Effector memory CD8-positive, alpha-beta T cell (primary cell): Measurements from ENCODE around the gene KLHDC7A.

Source experiments
- ATAC-seq: fragments of 150-1000 bp; cut with Tn5 transposase; replicated peaks from 2 replicates; pipeline ENCODE4 v1.10.0; 2021; ENCODE audit warnings: mild to moderate bottlenecking, moderate library complexity
- DNase-seq, 3 experiments: peaks; one replicate each; pipeline ENCODE4 v3.0.0; 2021
- H3K27ac Mint-ChIP-seq, 2 donors: one replicate each; pipeline ENCODE4 v1.8.0; 2022; ENCODE audit warnings: mild to moderate bottlenecking in 2 of 2, mixed read lengths in 2 of 2, moderate library complexity in 2 of 2
- H3K27me3 Mint-ChIP-seq, 2 donors: one replicate each; pipeline ENCODE4 v1.8.0; 2022; ENCODE audit warnings: mixed read lengths in 2 of 2
- H3K36me3 Mint-ChIP-seq: one replicate; pipeline ENCODE4 v1.8.0; 2022; ENCODE audit warnings: mild to moderate bottlenecking, moderate library complexity, mixed read lengths; ENCODE audit not compliant: insufficient read depth
- H3K4me1 Mint-ChIP-seq, 2 donors: one replicate each; pipeline ENCODE4 v1.8.0; 2022; ENCODE audit warnings: low read depth in 2 of 2, mixed read lengths in 2 of 2
- H3K4me3 Mint-ChIP-seq, 2 donors: one replicate each; pipeline ENCODE4 v1.8.0; 2022; ENCODE audit warnings: mild to moderate bottlenecking in 2 of 2, mixed read lengths in 2 of 2, moderate library complexity in 2 of 2
- H3K9me3 Mint-ChIP-seq, 2 donors: one replicate each; pipeline ENCODE4 v1.8.0; 2022; ENCODE audit warnings: mixed read lengths in 2 of 2

Gene KLHDC7A

DNA sequence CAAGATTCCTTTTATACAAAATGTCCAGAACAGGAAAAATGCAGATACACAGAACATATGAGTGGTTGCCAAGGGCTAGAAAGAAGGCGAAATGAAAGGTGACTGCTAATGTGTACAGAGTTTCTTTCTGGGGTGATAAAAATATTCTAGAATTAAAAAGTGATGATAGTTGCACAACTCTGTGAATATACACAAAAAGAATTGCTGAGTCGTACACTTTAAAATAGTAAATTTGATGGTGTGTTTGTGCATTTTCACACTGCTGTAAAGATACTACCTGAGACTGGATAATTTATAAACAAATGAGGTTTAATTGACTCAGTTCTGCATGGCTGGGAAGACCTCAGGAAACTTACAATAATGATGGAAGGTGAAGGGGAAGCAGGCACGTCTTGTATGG is 23.9 kb downstream of the KLHDC7A start:
- ATAC-seq, result no peak
- H3K36me3 Mint-ChIP-seq, result peaks cover 2% of the 10 kb centered on the region
- no peak overlapping the region for H3K4me3 Mint-ChIP-seq
- H3K9me3 Mint-ChIP-seq, result peaks cover 0 to 2% of the 10 kb centered on the region in 2 donors
- DNase-seq, result no peak
- no peak overlapping the region for H3K27ac Mint-ChIP-seq
- H3K27me3 Mint-ChIP-seq, result peaks cover 14 to 22% of the 10 kb centered on the region in 2 donors
- H3K4me1 Mint-ChIP-seq, result no peaks in the 10 kb centered on the region

DNA sequence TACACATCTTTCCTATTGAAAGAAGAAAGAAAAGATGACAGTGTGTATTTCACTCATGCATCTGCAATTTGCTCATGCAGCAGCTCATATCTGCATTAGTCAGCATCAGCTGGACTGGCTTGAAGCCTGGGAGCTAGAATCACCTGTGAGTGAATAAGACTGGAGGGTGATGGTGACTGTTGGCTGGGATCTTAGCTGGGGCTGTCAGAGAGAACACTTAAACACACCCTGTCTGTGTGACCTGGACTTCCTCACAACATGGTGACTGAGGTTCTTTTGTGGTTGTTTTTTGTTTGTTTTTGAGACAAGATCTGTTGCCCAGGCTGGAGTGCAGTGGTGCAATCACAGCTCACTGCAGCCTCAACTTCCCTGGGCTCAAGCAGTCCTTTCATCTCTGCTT is 24.9 kb downstream of the KLHDC7A start:
- ATAC-seq, result no peak
- H3K27me3 Mint-ChIP-seq, result peaks cover 3 to 12% of the 10 kb centered on the region in 2 donors
- no peak overlapping the region for H3K27ac Mint-ChIP-seq
- H3K36me3 Mint-ChIP-seq, result peaks cover 2% of the 10 kb centered on the region
- H3K4me3 Mint-ChIP-seq, result no peak overlapping the region
- H3K9me3 Mint-ChIP-seq, result peaks cover 0 to 2% of the 10 kb centered on the region in 2 donors
- H3K4me1 Mint-ChIP-seq, result no peaks in the 10 kb centered on the region
- DNase-seq, result no peak

DNA sequence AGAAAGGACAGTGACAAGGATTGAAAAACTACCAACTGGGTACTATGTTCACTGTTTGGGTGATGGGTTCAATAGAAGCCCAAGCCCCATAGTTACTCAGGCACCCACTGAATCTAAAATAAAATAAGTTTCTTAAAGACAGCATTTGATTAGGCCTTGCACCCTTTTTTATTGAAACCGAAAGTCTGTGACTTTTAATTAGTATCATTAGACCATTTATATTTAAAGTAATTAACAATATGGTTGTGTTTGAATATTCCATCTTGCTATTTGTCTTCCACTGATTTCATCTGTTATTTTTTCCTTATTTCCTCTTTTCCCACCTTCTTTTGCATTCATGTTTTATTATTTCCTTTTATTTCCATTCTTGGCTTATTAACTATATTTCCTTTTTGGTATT is 27.4 kb downstream of the KLHDC7A start:
- no peak for ATAC-seq
- H3K36me3 Mint-ChIP-seq, result peaks cover 2% of the 10 kb centered on the region

DNA sequence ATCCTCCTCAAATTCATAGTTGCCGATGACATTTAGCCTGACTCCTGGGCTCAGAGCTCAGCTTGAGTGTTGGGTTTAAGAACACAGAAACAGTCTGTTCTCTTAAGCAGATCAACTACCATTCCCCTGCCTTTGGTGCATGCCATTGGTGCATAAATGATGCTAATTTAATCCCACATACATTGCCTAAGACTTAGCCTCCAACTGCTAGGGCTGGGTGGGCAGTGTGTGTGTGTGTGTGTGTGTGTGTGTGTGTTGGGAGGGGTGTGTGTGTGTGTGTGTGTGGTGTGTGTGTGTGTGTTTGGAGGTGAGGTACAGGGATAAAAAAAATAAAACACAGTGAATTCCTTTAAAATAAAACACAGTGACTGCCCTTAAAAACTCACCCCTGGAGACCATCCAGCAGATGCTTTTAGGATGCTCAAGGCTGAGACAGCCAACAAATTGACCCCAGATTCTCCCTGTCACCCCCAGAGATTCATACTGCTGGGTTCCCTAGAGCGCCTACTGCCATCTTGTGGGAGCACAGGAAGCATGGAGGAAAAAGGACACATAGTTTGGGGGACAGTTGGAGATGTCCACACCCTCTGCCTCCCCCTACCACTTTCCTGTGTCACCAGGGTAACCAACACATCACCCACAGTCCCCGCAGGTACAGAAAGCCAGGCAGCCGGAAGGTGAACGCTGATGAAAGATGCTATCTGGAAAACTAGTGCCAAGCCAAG is 30.6 kb downstream of the KLHDC7A start:
- no peak for ATAC-seq
- no peaks in the 10 kb centered on the region for H3K36me3 Mint-ChIP-seq
- no peak for DNase-seq
- no peak overlapping the region for H3K27ac Mint-ChIP-seq
- H3K27me3 Mint-ChIP-seq, result peaks cover 17 to 18% of the 10 kb centered on the region in 2 donors
- H3K4me1 Mint-ChIP-seq, result no peaks in the 10 kb centered on the region
- H3K4me3 Mint-ChIP-seq, result no peak overlapping the region
- H3K9me3 Mint-ChIP-seq, result peaks cover 2 to 14% of the 10 kb centered on the region in 2 donors

More for the DNA sequence above, 27.4 kb downstream of the KLHDC7A start:
- no peak overlapping the region for H3K4me3 Mint-ChIP-seq
- H3K9me3 Mint-ChIP-seq, result peaks cover 2 to 6% of the 10 kb centered on the region in 2 donors
- peaks cover 7 to 17% of the 10 kb centered on the region in 2 donors for H3K27me3 Mint-ChIP-seq
- no peak for DNase-seq
- no peaks in the 10 kb centered on the region for H3K4me1 Mint-ChIP-seq
- H3K27ac Mint-ChIP-seq, result no peak overlapping the region

DNA sequence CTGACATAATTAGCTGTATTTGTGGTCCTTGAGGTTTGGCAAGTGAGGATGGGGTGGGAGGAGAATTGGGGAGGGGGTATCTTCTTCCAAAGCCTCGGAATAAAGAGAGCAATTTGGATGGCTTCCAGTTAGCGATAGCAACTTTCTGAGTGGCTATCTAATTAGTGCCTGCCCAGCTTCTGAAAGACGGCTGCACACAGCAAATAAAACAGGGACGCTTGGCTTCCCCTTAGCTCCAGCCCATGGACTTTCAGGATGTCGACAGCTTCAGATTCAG is 31.1 kb downstream of the KLHDC7A start:
- peaks cover 2 to 14% of the 10 kb centered on the region in 2 donors for H3K9me3 Mint-ChIP-seq
- peaks cover 17 to 18% of the 10 kb centered on the region in 2 donors for H3K27me3 Mint-ChIP-seq
- no peak for ATAC-seq
- no peaks in the 10 kb centered on the region for H3K4me1 Mint-ChIP-seq
- no peak overlapping the region for H3K4me3 Mint-ChIP-seq
- H3K27ac Mint-ChIP-seq, result no peak overlapping the region
- no peak for DNase-seq
- H3K36me3 Mint-ChIP-seq, result no peaks in the 10 kb centered on the region

DNA sequence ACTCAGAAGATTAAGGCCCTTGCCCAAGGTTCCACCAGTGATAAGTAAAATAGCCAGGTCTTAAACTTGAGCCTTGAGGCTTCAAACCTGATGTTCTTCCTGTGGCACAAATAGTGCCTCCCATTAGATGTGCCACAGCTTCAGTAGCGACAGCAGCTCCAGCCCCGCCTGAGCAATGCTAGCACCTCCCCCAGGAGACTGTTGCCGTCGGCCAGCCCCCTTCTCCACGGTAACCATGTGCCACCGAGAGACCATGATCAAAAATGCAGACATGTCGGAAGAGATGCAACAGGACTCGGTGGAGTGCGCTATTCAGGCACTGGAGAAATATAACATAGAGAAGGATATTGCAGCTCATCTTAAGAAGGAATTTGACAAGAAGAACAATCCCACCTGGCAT is 32.2 kb downstream of the KLHDC7A start:
- H3K4me1 Mint-ChIP-seq, result no peaks in the 10 kb centered on the region
- H3K4me3 Mint-ChIP-seq, result no peak overlapping the region
- peaks cover 17 to 18% of the 10 kb centered on the region in 2 donors for H3K27me3 Mint-ChIP-seq
- no peak overlapping the region for H3K27ac Mint-ChIP-seq
- ATAC-seq, result no peak
- H3K36me3 Mint-ChIP-seq, result no peaks in the 10 kb centered on the region
- DNase-seq, result no peak
- H3K9me3 Mint-ChIP-seq, result peaks cover 2 to 14% of the 10 kb centered on the region in 2 donors

DNA sequence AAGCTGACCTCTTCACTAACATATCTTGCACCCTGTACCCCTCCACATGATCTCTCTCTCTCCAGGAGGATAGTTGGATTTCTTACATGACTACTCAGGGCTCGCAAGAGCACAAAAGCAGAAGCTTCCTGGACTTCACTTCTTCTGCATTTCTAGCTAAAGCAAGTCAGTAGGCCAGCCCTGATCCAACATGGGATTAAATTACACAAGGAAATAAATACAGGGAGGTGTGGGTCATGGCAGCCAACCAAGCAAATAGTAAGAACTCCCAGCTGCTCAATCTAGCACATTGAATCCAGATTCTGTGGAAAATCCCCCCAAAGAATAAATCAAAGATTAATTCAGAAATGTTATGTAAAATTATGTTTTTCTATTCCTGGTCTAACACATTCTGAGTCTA is 33.3 kb downstream of the KLHDC7A start:
- DNase-seq, result no peak
- peaks cover 17 to 27% of the 10 kb centered on the region in 2 donors for H3K27me3 Mint-ChIP-seq
- H3K4me1 Mint-ChIP-seq, result no peaks in the 10 kb centered on the region
- no peak overlapping the region for H3K4me3 Mint-ChIP-seq
- ATAC-seq, result no peak
- peaks cover 2 to 14% of the 10 kb centered on the region in 2 donors for H3K9me3 Mint-ChIP-seq
- no peaks in the 10 kb centered on the region for H3K36me3 Mint-ChIP-seq
- H3K27ac Mint-ChIP-seq, result no peak overlapping the region

DNA sequence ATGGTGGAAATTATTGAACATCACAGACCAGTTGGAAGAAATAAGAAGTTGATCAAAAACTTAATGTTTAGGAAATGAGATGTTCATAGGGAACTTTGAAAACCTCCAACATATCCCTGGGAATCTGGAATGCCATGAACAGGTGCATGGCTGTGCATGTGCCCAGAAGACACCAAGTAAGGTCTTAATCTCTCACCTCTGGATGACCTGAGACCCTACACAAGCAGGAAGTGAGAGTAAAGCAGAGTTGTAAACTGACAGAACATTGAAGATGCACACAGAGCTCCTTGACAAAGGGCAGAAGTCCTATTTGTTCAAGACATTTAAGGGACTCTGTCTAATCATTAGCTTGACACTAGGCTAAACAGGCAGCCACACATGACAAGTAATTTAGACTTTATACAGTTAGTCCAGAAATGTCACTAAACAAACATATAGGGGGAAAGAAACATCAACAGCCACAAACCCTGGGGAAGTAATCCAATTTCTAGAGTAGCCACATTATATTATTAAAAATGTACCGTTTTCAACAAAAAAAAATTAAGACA is 34.5 kb downstream of the KLHDC7A start:
- no peaks in the 10 kb centered on the region for H3K36me3 Mint-ChIP-seq
- H3K27ac Mint-ChIP-seq, result no peak overlapping the region
- H3K4me1 Mint-ChIP-seq, result no peaks in the 10 kb centered on the region
- no peak for ATAC-seq
- H3K27me3 Mint-ChIP-seq, result peaks cover 17 to 34% of the 10 kb centered on the region in 2 donors
- peaks cover 2 to 14% of the 10 kb centered on the region in 2 donors for H3K9me3 Mint-ChIP-seq
- H3K4me3 Mint-ChIP-seq, result no peak overlapping the region
- DNase-seq, result no peak

DNA sequence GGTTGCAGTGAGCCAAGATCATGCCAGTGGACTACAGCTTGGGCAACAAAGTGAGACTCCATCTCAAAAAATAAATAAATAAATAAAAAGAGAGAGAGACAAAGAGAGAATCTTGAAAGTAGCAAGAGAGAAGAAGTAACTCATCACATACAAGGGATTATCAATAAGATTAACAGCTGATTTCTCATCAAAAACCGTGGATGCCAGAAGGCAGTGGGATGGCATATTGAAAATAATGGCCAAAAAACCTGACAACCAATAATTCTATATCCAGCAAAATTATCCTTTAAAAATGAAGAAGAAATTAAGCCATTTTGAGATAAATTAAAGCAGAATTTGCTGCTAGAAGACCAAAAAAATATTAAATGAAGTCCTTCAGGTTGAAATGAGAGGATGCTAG is 35.7 kb downstream of the KLHDC7A start:
- DNase-seq, result no peak
- ATAC-seq, result no peak
- peaks cover 2 to 14% of the 10 kb centered on the region in 2 donors for H3K9me3 Mint-ChIP-seq
- no peaks in the 10 kb centered on the region for H3K4me1 Mint-ChIP-seq
- H3K27me3 Mint-ChIP-seq, result peaks cover 26 to 33% of the 10 kb centered on the region in 2 donors
- H3K27ac Mint-ChIP-seq, result no peak overlapping the region
- no peak overlapping the region for H3K4me3 Mint-ChIP-seq
- H3K36me3 Mint-ChIP-seq, result no peaks in the 10 kb centered on the region

DNA sequence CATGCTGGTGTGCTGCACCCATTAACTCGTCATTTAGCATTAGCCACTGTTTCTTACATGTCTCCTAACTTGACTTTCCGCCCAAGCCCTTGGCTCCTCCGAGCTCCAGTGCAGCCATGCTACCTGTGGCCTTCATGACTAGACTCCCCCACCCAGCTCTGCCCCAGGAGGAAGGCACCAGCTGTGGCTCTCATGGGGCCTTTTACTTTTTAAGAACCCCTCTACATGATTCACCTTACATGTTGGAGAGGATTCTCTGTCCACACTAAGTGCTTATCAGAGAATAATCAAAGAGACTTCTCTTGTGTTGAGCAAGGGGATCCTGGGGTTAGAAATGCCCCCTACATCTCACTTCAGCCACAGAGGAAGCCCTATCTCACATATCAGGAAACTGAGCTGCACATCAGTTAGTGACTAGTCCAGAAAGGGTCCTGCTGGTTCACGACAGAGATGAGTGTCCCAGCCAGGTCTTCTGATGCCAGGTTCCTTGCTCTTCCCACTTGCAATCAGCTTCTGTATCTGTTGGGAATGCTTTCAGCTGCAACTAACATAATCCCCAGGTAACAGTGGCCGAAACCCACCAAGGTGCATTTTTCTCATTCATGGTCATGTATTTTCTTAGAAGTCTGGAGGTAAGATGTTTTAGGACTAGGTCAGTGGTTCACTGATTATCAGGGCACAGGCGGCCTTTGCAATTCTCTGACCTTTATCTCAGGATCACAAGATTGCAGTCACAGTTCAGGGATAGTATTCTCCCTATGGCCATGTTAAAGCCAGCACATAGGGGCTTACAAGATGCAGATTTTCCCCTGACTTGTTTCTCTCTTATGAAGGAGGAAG is 45.9 kb downstream of the KLHDC7A start:
- H3K27ac Mint-ChIP-seq, result no peak overlapping the region
- no peaks in the 10 kb centered on the region for H3K9me3 Mint-ChIP-seq
- no peak for DNase-seq
- H3K27me3 Mint-ChIP-seq, result peaks cover 36 to 67% of the 10 kb centered on the region in 2 donors
- H3K36me3 Mint-ChIP-seq, result no peaks in the 10 kb centered on the region
- no peak overlapping the region for H3K4me3 Mint-ChIP-seq
- no peak for ATAC-seq
- H3K4me1 Mint-ChIP-seq, result no peaks in the 10 kb centered on the region

DNA sequence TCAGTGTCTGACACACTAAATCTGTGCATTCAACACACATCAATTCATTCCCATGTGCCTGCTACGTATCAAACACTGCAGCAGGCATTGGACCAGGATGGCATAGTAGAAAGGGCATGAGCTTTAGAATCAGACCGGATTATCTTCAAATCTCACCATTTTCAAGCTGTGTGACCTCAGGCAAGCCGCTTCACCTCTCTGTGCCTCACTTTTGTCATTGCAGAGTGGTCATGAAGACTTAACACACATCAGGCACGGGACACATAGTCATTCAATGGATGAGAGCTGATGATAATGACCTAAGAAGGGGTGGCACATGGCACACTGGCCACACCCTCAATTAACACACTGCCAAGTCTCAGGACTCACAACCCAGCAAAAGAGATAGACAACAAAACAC is 46.8 kb downstream of the KLHDC7A start:
- no peak overlapping the region for H3K4me3 Mint-ChIP-seq
- no peaks in the 10 kb centered on the region for H3K9me3 Mint-ChIP-seq
- H3K27ac Mint-ChIP-seq, result no peak overlapping the region
- H3K27me3 Mint-ChIP-seq, result peaks cover 31 to 66% of the 10 kb centered on the region in 2 donors
- ATAC-seq (no peak), DNase-seq (no peak)
- H3K36me3 Mint-ChIP-seq, result no peaks in the 10 kb centered on the region
- no peaks in the 10 kb centered on the region for H3K4me1 Mint-ChIP-seq

DNA sequence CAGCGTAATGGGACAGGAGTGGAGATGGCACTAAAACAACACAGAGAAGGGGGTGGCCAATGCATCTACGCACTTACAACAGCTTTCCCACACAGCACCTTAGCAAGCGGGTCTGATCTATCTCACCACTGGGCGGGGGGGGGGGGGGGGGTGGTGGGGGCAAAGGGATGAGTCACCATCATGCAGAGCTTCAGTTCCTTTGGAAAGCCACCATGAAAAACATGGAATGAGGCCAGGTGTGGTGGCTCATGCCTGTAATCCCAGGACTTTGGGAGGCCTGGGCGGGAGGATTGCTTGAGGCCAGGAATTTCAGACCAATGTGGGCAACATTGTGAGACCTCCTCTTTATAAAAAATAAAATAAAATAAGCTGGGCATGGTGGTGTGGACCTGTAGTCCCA is 47.2 kb downstream of the KLHDC7A start:
- no peak for ATAC-seq
- no peaks in the 10 kb centered on the region for H3K9me3 Mint-ChIP-seq
- peaks cover 2% of the 10 kb centered on the region for H3K36me3 Mint-ChIP-seq
- H3K4me1 Mint-ChIP-seq, result no peaks in the 10 kb centered on the region
- peaks cover 35 to 69% of the 10 kb centered on the region in 2 donors for H3K27me3 Mint-ChIP-seq
- H3K27ac Mint-ChIP-seq, result no peak overlapping the region
- H3K4me3 Mint-ChIP-seq, result no peak overlapping the region
- DNase-seq, result no peak

DNA sequence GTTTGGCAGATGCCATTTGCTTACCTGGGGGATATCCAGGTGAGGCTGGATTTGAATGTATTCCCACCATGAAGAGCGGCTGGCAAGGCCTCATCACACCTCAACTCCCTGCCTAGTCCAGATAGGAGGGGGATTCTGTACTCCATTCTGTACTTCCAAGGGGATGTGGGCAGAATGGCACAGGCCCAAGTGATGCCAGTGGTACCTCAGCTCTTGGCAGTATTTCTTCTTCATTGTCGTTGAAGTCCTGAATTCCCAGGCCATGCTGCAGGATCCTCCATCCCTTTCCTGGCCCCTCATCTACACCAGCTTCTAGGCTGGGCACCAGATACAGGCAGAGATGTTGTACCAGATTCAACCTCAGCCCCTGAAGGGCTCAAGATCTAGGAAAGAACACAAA is 47.9 kb downstream of the KLHDC7A start:
- H3K9me3 Mint-ChIP-seq, result no peaks in the 10 kb centered on the region
- H3K27ac Mint-ChIP-seq, result no peak overlapping the region
- ATAC-seq, result no peak
- H3K4me3 Mint-ChIP-seq, result no peak overlapping the region
- DNase-seq, result no peak
- peaks cover 40 to 71% of the 10 kb centered on the region in 2 donors for H3K27me3 Mint-ChIP-seq
- no peaks in the 10 kb centered on the region for H3K4me1 Mint-ChIP-seq
- H3K36me3 Mint-ChIP-seq, result peaks cover 2% of the 10 kb centered on the region

DNA sequence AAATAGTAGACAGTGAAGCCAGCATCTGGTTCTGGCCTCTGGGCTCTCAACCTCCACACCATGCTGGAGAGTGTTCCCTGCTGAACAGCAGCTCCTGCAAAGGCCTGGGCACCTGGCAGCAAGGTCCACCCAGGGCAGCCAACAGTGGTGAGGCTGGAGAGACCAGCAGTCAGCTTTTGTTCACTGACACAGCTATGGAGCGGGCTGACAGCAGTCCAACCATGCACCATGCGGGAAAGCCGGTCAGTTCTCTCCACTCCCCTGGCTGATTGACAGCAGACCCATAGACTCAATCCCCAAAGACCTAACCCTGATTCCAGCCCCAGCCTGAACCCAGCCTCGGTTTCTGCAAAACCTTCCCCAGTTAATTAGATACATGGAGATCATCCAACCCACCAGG is 49.0 kb downstream of the KLHDC7A start:
- Mint-ChIP-seq H3K27ac (no peak overlapping the region), H3K27me3 (peaks cover 43 to 69% of the 10 kb centered on the region in 2 donors), H3K36me3 (peaks cover 2% of the 10 kb centered on the region), H3K4me1 (no peaks in the 10 kb centered on the region), H3K4me3 (no peak overlapping the region), H3K9me3 (no peaks in the 10 kb centered on the region)
- ATAC-seq (no peak), DNase-seq (no peak)
